ENCODE data around the gene SOD3.

SOD3 gene

GRCh38 chr4:24805067-24805466 lies 9.7 kb downstream of the SOD3 start:
- no peak for DNase-seq (ENCODE audit: low spot score)

DNA sequence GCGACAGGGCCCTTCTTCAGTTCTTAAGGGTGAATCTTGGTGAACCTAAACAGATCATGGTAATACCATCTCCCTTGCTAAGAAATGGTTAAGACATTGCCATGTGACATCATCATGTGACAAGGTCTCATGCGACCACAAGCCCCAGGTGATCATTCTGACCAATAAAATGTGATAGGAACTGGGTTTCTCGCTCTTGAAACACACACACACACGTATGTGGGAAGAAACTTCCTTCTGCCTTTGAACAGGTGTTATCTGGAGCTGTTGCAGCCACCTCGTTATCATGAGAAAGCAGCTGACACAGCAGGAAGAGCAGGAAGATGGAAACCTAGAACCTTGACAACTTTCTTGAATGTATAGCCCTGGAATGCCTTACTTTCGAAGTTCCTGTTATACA lies 10.2 kb downstream of the SOD3 start:
- no peak for DNase-seq (ENCODE audit: low spot score)

DNA sequence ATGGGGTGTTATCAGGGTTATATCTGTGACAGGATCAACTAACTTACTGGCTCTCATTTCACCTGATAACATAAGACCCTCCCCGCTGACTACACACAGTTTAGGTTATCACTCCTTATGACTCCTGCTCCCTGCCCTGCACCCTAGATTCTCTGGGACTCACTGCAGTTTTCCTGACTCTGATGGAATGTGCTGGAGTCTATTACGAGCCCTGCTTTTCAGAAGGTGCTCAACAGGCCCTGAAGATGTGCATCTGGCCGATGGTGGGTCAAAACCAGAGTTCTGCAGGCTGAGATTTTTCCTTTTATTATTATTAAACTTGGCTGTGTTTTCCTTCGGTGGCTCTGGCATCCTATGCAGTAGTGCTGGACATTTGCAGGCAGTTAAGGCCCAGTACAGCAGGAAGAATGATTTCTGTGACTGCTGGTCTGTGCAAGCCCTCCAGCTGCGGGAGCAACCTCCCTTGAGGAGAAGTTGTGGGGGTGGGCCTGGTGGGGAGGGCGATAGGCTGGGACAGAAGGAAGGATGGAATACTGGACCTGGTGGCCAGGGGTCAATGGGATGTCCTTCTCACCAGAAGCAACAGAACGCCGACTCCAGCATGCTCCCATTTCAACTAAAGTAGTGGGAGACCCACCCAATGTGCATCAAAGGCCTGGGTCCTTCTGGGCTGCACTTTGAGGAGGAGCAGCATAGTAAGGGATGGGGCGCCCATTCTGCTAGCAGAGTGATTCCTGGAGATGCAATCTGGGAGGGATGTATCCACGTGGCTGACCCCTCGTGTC lies 11.0 kb downstream of the SOD3 start:
- DNase-seq (ENCODE audit: low spot score) = no peak

- no peak for DNase-seq (ENCODE audit: low spot score)
These were observed 12.2 kb downstream of the SOD3 start for GRCh38 chr4:24807611-24808010.

DNA sequence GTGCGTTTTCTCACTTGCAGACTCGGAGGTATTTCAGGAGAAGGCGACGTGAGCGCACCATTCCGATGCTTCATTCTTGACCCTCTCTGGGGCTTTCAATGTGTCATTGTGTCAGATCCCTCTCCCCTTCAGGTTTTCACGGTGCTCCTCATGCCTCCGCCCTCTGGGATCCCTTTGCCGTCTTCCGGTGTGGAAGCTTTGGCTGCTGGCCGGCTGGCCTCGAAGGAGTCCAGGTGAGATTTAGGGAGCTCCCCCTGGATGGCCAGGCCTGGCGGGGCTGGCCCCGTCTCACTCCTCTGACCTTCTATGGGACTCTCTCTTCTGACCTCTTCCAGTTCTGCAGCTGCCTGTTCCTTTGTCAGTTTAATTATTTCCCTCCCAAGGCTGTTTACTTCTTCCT lies 12.9 kb downstream of the SOD3 start:
- no peak for DNase-seq (ENCODE audit: low spot score)

- DNase-seq (ENCODE audit: low spot score) = no peak
These were observed 13.6 kb downstream of the SOD3 start for GRCh38 chr4:24808955-24809354.

DNA sequence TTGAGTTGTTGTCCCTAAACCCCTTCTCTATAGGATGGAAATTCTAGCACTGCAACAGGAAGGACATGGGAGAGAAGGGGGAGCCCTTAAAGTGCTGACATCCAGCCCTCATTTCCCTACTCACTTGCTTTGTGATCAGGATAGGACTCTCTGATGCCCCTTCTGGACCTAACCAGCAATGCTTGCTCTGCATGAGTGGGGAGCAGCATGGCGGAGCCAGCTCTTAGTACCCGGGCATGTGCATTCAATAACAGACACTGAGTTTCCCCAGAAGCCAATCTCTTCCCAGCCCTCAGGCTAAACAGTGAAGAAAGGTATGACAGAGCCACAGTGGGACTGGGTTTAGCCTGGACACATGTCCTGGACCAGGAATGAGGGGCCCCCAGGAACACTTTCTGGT lies 14.0 kb downstream of the SOD3 start:
- no peak for DNase-seq (ENCODE audit: low spot score)

DNA sequence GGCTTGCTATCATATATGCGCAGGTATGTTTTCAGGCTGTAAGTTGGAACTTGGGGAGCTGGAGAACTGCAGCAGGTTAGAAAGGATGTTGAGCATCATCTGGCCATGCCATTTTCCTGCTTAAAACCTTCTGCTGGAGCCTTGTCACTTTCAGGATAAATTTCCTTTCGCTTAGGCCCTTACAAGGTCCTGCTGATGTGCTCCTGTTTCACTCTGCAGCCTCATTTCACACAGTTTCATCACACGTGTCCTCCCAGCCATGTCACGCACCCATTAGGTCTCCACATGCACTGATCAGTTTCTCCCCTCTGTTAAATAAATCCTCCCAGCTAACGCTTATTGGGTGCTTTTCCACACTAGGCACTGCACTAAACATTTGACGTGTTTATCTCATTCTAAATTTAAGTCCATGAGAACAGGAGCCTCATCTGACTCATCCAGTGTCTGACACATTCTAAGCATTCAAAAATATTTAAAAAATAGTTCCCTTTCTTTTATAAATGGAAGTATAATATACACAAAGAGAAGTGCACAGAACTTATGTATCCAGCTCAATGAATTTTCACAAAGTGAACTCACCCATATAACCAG lies 14.5 kb downstream of the SOD3 start:
- DNase-seq (ENCODE audit: low spot score) = no peak

DNA sequence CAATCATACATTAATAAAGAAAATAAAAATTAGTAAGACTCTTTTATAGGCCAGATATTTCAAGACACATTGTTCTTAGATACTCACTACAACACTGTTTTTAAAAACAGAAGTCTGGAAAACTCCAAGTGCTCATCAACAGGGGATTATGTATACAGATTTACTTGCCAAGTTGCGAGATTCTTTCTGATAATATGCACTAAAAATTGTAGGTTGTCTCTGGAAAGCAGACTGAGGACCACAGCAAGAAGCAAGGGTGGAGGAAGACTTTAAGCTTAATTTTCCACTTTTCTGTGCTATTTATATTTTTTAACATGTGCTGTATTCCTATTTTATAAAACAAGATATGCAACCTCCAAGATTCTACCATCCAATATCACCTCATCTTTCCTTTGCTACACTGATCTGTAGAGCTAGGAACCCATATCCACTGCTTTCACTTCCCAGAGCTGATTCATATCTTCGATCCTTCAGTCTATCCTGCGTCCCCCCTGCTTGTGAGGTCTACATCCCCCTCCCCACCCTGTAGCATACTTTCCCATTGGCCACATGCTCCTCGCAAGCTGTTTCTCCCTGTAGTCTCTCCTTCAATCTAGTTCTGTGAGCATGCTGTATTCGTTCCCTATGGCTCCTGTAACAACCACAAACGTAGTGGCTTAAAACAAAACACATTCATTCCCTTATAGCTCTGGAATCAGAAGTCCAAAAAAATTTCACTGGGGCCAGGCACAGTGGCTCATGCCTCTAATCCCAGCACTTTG lies 15.7 kb downstream of the SOD3 start:
- DNase-seq (ENCODE audit: low spot score) = no peak

DNA sequence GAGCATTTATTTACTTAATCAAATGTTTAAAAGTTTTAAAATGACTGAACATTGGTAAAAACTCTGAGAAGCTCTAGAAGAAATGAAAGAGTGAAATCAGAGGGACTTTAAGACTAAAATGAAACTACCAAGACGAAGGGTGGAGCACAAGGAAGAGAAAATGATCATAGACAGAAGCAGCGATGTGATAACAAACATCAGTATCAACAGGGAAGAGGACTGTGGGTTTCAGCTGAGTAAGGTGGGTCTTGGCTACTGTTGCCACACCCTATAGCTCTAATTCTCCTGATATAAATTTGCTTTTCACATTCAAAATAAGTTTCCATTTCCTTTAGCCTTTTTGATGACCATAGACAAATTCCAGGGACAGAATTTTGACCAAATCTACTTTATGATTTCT lies 18.4 kb downstream of the SOD3 start:
- DNase-seq (ENCODE audit: low spot score) = no peak

GRCh38 chr4:24816797-24817196 lies 21.4 kb downstream of the SOD3 start:
- DNase-seq (ENCODE audit: low spot score) = no peak

DNA sequence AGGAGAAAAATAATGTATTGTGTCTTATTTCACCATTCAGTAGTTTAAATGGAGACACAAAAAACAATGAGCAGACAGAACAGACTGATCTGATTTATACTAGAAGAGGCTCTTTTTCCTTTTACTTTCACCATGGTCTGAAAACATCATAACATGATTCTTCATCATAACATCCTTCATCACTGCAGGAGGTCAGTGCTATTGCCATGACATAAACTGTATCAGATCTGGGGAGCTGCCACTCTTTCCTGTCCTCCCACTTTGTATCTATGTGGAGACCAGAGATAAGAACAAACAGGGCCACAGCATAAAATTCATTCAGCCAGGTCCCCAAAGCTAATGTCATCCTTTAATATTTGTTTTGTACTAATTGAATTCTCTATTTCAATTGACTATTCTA lies 25.2 kb downstream of the SOD3 start:
- no peak for DNase-seq (ENCODE audit: low spot score)

- DNase-seq (ENCODE audit: low spot score) = no peak
These were observed 29.3 kb downstream of the SOD3 start for GRCh38 chr4:24824720-24825119.

- no peak for DNase-seq (ENCODE audit: low spot score)
These were observed 36.3 kb downstream of the SOD3 start for GRCh38 chr4:24831637-24832036.

GRCh38 chr4:24835696-24836095 lies 40.3 kb downstream of the SOD3 start:
- DNase-seq (ENCODE audit: low spot score) = no peak

- DNase-seq (ENCODE audit: low spot score) = no peak
These were observed 41.4 kb downstream of the SOD3 start for GRCh38 chr4:24836661-24837242.

- no peak for DNase-seq (ENCODE audit: low spot score)
These were observed 42.0 kb downstream of the SOD3 start for GRCh38 chr4:24837336-24837735.

GRCh38 chr4:24837781-24838180 lies 42.4 kb downstream of the SOD3 start:
- DNase-seq (ENCODE audit: low spot score) = no peak

DNA sequence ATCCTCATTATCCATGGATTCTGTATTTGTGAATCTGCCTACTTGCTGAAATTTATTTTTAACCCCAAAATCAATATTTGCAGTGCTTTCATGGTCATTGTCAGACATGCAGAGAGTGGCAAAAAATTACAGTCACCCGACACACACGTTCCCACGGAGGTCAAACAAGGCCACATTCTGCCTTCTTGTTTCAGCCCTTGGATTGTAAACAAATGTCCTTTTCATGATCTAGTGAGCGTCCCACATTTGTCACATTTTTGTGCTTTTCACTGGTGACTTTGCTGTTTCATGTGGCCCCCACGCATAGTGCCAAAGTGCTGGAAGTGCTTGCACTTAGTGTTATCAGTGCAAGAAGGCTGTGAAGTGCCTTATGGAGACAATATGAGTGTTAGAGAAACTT lies 45.0 kb downstream of the SOD3 start:
- no peak for DNase-seq (ENCODE audit: low spot score)

DNA sequence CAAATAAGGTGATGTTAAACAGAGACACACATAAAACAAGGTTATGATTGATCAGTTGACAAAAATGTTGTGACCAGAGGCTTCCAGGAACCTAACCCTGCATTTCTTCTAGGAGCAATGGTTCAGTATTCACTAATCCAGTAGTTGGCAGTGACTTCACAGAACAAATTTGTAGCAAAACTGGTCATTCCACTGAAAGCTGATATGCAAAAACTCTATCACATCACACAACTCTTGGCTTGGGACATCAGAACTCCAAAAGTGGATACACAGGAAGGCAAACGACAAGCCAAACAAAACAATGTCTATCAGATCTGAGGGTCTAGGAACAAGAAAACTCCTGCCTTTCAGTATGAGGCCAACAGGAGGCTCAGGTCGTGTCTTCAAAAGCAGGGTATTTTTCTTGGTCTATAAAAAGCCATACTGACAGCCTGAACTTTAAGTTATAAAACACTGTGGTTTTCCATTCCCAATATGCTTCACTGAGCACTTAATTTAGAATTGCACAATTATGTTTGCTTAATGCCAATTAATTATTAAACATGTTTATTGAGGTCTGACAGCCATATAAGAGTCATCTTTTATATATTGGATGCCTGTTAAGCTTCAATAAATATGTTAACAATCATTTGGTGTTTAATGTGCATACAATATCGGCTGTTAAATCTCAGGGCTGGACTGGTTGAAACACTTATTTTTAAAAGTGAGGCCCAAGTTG lies 45.6 kb downstream of the SOD3 start:
- no peak for DNase-seq (ENCODE audit: low spot score)

GRCh38 chr4:24842356-24842755 lies 47.0 kb downstream of the SOD3 start:
- DNase-seq (ENCODE audit: low spot score) = no peak

DNA sequence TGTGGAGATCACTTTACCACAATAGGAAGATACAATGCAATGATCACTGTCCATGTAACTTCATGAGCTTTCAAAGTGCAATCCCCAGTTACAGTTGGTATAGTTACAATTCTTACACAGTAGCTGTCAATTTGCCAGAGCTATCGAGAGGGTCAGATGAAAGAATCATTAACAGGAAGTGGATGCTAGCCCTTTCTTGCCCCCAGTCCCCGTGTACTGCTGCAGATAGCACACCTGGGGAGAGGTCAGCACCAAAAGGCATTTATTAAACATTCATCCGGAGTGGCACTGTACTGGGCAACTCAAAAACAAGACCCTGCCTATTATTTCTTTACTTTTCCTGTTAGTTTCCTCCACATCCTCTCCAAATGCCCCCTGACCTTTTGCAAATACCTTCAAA lies 47.7 kb downstream of the SOD3 start:
- DNase-seq (ENCODE audit: low spot score) = no peak
